ENCODE data around the gene ALOX5AP. TPM values are rescaled to one million over a fixed set of nuclear protein-coding genes. Genes with fewer than 3 reads are reported as not detected.

Gene ALOX5AP
- 10 to 100 TPM; 14.8 to 48.2 (median 17.2) TPM for total RNA-seq

DNA sequence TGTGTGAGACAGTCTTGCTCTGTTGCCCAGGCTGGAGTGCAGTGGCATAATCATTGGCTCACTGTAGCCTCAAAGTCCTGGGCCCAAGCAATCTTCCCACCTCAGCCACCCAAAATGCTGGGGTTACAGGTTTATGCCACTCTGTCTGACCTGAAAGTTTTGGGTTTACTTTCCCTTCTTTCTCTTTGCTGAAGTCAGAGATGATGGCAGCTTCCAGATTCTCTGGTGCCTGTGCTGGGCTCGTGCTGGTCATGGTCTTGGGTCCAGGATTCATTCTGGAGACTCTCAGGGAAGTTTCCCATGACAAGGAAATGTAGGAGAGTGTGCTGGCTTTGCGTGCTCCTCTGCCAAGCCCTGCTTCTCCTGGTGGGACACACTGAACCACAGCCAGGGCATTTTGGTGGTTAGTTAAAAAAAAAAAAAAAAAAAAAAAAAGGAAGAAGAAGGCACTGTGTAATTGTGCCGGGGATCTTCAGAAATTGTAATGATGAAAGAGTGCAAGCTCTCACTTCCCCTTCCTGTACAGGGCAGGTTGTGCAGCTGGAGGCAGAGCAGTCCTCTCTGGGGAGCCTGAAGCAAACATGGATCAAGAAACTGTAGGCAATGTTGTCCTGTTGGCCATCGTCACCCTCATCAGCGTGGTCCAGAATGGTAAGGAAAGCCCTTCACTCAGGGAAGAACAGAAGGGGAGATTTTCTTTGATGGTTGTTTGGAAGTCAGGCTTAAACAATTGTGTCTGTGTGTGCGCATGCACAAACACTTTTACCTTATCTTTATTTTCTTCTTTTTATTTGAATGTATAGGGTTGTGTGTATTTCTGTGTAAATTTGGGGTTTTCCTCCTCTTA lies at the start of gene ALOX5AP:
ALOX5AP (plus strand) TSS at position 519 of the 847 bp plus-strand sequence; CDS start at position 582, 63 bp downstream.
- H3K9me3 ChIP-seq, result no peaks in the 10 kb centered on the region
- DNase-seq (ENCODE audit: extremely low spot score), result no peak
- H3K36me3 ChIP-seq, result no peaks in the 10 kb centered on the region
- peaks cover 0 to 16% (median 6%) of the 10 kb centered on the region in 4 donors for H3K4me1 ChIP-seq
- 79% methylated on average over 5 of the region's 6 CpGs for WGBS
- no peaks in the 10 kb centered on the region for H3K27me3 ChIP-seq
- H3K4me3 ChIP-seq, result peak within 1 kb of the TSS; percentile 17 to 35 (median 21)
- intact Hi-C loops (cut with DNase I), result no loop called here
- no peak for TF ChIP-seq POLR2A (IDR thresholded peaks at IDR 0.05; ENCODE audit: low read depth)
- TF ChIP-seq, protein P1, sequence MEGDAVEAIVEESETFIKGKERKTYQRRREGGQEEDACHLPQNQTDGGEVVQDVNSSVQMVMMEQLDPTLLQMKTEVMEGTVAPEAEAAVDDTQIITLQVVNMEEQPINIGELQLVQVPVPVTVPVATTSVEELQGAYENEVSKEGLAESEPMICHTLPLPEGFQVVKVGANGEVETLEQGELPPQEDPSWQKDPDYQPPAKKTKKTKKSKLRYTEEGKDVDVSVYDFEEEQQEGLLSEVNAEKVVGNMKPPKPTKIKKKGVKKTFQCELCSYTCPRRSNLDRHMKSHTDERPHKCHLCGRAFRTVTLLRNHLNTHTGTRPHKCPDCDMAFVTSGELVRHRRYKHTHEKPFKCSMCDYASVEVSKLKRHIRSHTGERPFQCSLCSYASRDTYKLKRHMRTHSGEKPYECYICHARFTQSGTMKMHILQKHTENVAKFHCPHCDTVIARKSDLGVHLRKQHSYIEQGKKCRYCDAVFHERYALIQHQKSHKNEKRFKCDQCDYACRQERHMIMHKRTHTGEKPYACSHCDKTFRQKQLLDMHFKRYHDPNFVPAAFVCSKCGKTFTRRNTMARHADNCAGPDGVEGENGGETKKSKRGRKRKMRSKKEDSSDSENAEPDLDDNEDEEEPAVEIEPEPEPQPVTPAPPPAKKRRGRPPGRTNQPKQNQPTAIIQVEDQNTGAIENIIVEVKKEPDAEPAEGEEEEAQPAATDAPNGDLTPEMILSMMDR (IDR thresholded peaks at IDR 0.05), result no peak
- peak in 1 of 2 donors; percentile 46 for TF ChIP-seq POLR2AphosphoS5 (IDR thresholded peaks at IDR 0.05)
- peak within 1 kb of the TSS in 1 of 4 donors; percentile 19 for H3K27ac ChIP-seq (replicated peaks in 1 of 4)

DNA sequence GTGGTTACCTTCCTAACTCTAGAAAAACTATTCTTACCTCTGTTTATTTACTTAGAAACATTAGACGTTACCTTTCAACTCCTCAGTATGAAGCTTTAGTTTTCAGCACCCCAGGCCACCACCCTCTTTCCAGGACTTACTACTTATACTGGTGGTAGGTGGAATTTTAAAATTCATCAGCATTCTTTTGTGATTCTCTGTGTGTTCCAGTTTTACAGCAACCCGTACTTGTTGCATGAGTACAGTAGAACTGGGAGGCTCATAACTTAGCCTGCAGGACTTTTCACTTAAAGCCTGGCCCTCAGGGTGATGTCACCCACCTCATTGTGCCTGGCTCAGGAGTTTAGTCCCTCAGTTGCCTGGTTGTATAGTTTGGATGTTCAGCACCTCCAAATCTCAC lies 49.4 kb upstream of the ALOX5AP start:
- Histone ChIP-seq H3K27me3 (no peaks in the 10 kb centered on the region), H3K27ac (replicated peaks in 1 of 4) (no peak overlapping the region), H3K4me1 (peaks cover 0 to 23% (median 15%) of the 10 kb centered on the region in 4 donors), H3K9me3 (no peaks in the 10 kb centered on the region), H3K4me3 (no peak overlapping the region), H3K36me3 (no peaks in the 10 kb centered on the region)
- DNase-seq (ENCODE audit: extremely low spot score), result no peak
- WGBS, result 83% methylated on average over 2 of the region's 2 CpGs
- intact Hi-C loops (cut with DNase I), result no loop called here
- TF ChIP-seq, protein P1 (IDR thresholded peaks at IDR 0.05), result no peak
- TF ChIP-seq EP300 (IDR thresholded peaks at IDR 0.05) (no peak), POLR2AphosphoS5 (IDR thresholded peaks at IDR 0.05) (no peak), POLR2A (IDR thresholded peaks at IDR 0.05; ENCODE audit: low read depth) (no peak)

GRCh38 chr13:30687601-30688000 lies 47.7 kb upstream of the ALOX5AP start:
- intact Hi-C loops (cut with DNase I), result no loop called here
- Histone ChIP-seq H3K4me1 (peaks cover 0 to 15% (median 6%) of the 10 kb centered on the region in 4 donors), H3K27ac (replicated peaks in 1 of 4) (no peak overlapping the region), H3K4me3 (no peak overlapping the region), H3K36me3 (no peaks in the 10 kb centered on the region), H3K27me3 (no peaks in the 10 kb centered on the region), H3K9me3 (no peaks in the 10 kb centered on the region)
- TF ChIP-seq, protein P1 (IDR thresholded peaks at IDR 0.05), result no peak
- TF ChIP-seq POLR2AphosphoS5 (IDR thresholded peaks at IDR 0.05) (no peak), EP300 (IDR thresholded peaks at IDR 0.05) (no peak), POLR2A (IDR thresholded peaks at IDR 0.05; ENCODE audit: low read depth) (no peak)
- DNase-seq (ENCODE audit: extremely low spot score), result no peak
- WGBS, result 92% methylated on average over 3 of the region's 3 CpGs

DNA sequence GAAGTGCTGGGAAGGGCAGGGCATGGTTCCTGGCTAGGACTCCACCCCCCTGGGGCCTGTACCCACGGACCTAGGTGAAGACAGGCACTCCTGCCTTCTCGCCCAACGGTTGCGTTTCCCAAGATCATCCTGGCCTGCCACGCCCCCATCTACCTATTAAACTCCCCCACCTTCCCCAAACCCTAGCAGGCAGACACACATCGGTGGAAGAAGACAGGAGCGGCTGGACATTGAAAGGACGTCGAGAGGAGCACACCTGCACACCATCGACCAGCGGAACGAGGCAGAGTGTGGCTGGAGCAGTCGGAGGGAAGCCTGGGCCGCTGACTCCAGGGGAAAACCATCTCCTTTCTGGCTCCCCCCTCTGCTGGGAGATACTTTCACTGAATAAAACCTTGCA lies 45.6 kb upstream of the ALOX5AP start:
- H3K4me1 ChIP-seq, result peaks cover 0 to 15% (median 6%) of the 10 kb centered on the region in 4 donors
- TF ChIP-seq POLR2A (IDR thresholded peaks at IDR 0.05; ENCODE audit: low read depth) (no peak), EP300 (IDR thresholded peaks at IDR 0.05) (no peak), POLR2AphosphoS5 (IDR thresholded peaks at IDR 0.05) (no peak)
- TF ChIP-seq, protein P1 (IDR thresholded peaks at IDR 0.05), result no peak
- peak overlapping the region; percentile 62 to 76 (median 64) for H3K27ac ChIP-seq (replicated peaks in 1 of 4)
- DNase-seq (ENCODE audit: extremely low spot score), result no peak
- no peaks in the 10 kb centered on the region for H3K36me3 ChIP-seq
- peak overlapping the region; percentile 43 to 64 (median 55) for H3K4me3 ChIP-seq
- H3K27me3 ChIP-seq, result no peaks in the 10 kb centered on the region
- 90% methylated on average over 12 of the region's 14 CpGs for WGBS
- intact Hi-C loops (cut with DNase I), result no loop called here
- H3K9me3 ChIP-seq, result no peaks in the 10 kb centered on the region
